LoVo (cell line): Measurements from ENCODE around the gene LIM2.
A peak's percentile ranks its signal among the peaks of the same experiment; 100 is the strongest.

Experiments
- DNase-seq: peaks from one replicate; pipeline ENCODE4 v3.0.0-alpha.2; 2016; ENCODE audit warnings: low spot score

LIM2 gene

GRCh38 chr19:51339687-51340656, 47.8 kb downstream of the LIM2 start:
- peak; percentile 96 for DNase-seq

- no peak for DNase-seq
Measured at GRCh38 chr19:51339313-51339686, 48.5 kb downstream of the LIM2 start.

- peak; percentile 82 for DNase-seq
Measured at GRCh38 chr19:51338563-51339312, 49.0 kb downstream of the LIM2 start.

GRCh38 chr19:51337861-51338562, 49.8 kb downstream of the LIM2 start:
- DNase-seq: no peak

- no peak for DNase-seq
Measured at GRCh38 chr19:51337141-51337860, 50.5 kb downstream of the LIM2 start.

GRCh38 chr19:51333836-51334460, 53.8 kb downstream of the LIM2 start:
- DNase-seq: no peak

- DNase-seq: no peak
Measured at GRCh38 chr19:51331716-51332115, 56.1 kb downstream of the LIM2 start.

GRCh38 chr19:51331193-51331592, 56.6 kb downstream of the LIM2 start:
- DNase-seq: no peak

GRCh38 chr19:51330366-51330765, 57.4 kb downstream of the LIM2 start:
- DNase-seq: no peak
